GM12891 (cell line): Measurements from ENCODE around the gene LMCD1.

Source experiments
- DNase-seq: peaks from one replicate; pipeline ENCODE4 v3.0.0; 2011; ENCODE audit warnings: low spot score; ENCODE audit not compliant: insufficient read length
- FAIRE-seq: peaks from 2 replicates; lab custom pipeline; 2011; peaks lifted over from hg19 to GRCh38; lab: Jason Lieb, UNC
- PAX5 ChIP-seq: IDR thresholded peaks from 2 replicates; pipeline ENCODE4 v1.6.1; 2011; ENCODE audit warnings: low read length, moderate library complexity, mild to moderate bottlenecking; ENCODE audit not compliant: insufficient read depth, severe bottlenecking
- POLR2A ChIP-seq: IDR thresholded peaks from 2 replicates; pipeline ENCODE4 v1.6.1; 2011; ENCODE audit warnings: low read depth, low read length, control low read depth
- POLR2AphosphoS5 ChIP-seq: IDR thresholded peaks from 2 replicates; pipeline ENCODE4 v1.6.1; 2011; ENCODE audit warnings: low read depth, low read length, control low read depth
- POU2F2 ChIP-seq: IDR thresholded peaks from 2 replicates; pipeline ENCODE4 v1.6.1; 2011; ENCODE audit warnings: low read depth, mild to moderate bottlenecking, control low read depth, low read length, moderate library complexity
- SPI1 ChIP-seq: IDR thresholded peaks from 2 replicates; pipeline ENCODE4 v1.6.1; 2011; ENCODE audit warnings: low read depth, low read length, control low read depth
- TAF1 ChIP-seq: IDR thresholded peaks from 2 replicates; pipeline ENCODE4 v1.6.1; 2011; ENCODE audit warnings: low read depth, low read length, control low read depth

LMCD1 gene

DNA sequence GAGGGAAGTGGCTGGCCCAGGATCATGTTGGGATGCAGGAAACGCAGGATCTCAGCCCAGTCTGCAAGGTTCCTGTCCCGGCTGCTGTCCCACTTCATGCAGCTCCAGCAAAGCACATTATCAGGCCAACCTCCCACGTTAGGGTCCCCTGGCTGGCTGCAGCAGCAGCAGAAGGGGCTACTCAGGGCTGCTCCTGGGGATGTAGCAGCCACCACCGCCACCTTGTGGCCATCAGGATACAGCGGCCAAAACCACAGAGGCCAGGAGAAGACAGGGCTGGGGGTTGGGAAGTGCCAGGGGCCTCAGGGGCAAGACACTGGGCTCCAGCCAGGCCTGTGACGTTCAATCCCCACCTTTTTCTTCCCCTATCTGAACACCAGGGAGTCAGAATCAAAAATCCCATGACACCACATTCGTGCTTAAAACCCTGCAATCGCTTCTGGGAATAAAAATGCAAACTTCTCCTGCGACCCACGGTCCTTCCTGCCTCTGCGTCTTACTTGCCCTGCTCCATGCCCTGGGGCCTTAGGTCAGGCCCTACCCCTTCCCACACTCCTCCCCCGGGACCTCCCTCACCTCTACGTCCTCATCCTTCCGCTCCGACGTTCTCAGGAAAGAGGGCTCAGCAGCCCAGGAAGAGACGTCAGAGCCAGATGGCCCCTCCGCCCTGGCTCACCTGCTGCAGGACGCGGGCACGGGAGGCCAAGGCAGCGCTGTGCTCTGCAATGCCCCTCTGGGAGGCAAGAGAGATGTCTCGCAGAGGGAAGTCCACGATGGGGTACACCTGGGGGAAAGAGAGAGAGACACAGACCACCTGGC is 121.5 kb downstream of the LMCD1 start:
- DNase-seq (peak; percentile 79), FAIRE-seq (peak; percentile 94)
- no peak for TF ChIP-seq PAX5
- TF ChIP-seq POU2F2: no peak
- no peak for TF ChIP-seq SPI1
- no peak for TF ChIP-seq POLR2AphosphoS5
- TF ChIP-seq POLR2A: no peak
- no peak for TF ChIP-seq TAF1

DNA sequence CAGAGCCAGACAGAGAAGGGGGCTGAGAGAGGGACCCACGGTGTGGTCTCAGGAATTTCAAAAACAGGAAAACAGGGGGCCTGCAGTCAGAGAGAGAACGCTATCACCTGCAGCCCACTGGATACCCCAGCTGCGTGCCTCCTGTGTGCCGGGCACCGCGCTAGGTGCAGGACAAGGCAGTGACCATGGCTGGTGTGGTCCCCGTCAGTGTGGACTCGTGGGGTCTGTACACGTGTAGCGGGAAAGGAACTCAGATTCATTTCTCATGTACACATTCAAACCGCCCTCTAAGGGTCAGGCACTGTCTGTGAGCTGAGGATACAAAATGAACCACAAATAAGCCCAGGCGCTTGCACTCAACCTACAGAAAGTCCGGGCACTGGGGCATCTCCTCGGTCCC is 122.1 kb downstream of the LMCD1 start:
- FAIRE-seq: no peak
- TF ChIP-seq SPI1: no peak
- no peak for TF ChIP-seq PAX5
- TF ChIP-seq TAF1: no peak
- no peak for TF ChIP-seq POU2F2
- no peak for TF ChIP-seq POLR2A
- TF ChIP-seq POLR2AphosphoS5: no peak
- DNase-seq: no peak
